Lung microvascular endothelial cell (primary cell): ENCODE measurements around the gene INSRR. TPM values are rescaled to one million over a fixed set of nuclear protein-coding genes. Genes with fewer than 3 reads are reported as not detected.

Experiments used
- DNase-seq, 2 donors: peaks; one replicate each; pipeline versions ENCODE4 v3.0.0 to v3.0.0-alpha.2; 2010; ENCODE audit warnings: low read depth in 2 of 2
- total RNA-seq: library from RNA; depleted of rRNA; stranded (reverse); fragments of >200 nt; gene quantifications from 2 replicates; pipeline ENCODE4 v1.2.1, GENCODE V29; 2014

The INSRR gene
- total RNA-seq, 1 donor from 2014 or later = not detected

DNA sequence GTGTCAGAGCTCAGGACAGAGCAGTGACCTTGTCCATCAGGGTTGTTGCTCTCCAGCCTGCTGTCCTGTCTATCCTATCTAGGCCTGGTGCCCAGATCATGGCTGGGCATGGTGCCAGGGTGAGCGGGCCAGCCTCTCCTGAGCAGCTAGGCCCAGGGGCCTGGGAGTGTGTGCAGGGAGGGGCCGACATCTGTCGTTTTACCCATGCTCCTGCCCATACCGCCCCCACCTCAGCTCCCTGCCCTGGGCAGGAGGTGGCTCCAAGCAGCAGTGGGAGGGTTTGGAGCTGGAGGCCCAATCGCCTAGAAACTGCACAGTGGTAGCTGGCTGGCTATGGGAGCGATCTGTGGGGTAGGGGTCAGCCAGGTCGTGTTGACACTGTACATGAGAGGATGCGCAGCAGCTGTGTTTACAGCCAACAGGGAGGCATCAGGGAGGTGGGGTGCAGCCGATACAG lies 6.5 kb downstream of the INSRR start:
- peak; percentile 17 to 76 for DNase-seq

DNA sequence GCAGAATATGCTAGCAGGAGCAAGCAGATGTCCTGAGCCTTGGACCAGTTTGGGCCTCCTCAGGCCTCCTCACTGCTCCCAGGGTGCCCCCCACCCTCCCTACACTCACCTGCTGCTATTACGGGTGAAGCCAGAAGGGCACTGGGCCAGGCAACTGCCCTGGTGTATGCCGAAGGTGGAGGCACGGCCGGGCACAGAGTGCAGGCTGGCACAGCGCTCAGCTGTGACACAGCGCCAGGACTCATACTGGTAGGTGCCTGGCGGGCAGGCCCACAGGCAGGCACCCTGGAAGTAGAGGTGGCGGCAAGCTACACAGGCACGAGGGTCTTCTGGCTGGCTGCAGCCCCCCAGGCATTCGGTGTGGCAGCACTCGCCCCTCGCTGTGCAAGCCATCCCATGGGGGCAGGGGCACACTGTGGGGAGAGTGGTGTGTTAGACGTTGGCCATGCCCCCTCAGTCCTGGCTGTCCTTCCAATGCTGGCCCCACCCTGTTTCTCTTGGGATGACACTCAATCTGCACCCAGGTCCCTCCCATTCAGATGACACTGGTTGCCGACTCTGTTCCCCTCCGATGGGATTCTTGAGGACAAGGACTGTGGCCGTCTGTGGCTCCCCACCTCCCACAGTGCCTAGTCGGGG lies 7.0 kb downstream of the INSRR start:
- no peak for DNase-seq

DNA sequence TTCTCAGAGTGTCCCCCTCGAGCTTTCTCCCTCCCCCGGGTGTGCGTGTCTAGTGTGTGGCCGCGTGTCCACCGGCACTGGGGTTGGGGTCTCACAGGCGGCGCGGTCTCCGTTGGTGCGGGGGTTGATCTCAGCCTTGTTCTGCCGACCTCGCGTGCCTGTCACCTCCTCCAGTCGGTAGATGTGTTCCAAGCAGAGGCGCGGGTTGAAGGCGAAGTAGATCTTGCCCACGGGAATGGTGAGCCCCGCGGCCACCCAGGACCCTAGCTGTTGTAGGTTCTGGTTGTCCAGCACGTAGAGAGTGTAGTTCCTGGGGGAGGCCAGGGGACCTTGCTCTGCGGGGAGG lies 9.8 kb downstream of the INSRR start:
- DNase-seq = no peak

DNA sequence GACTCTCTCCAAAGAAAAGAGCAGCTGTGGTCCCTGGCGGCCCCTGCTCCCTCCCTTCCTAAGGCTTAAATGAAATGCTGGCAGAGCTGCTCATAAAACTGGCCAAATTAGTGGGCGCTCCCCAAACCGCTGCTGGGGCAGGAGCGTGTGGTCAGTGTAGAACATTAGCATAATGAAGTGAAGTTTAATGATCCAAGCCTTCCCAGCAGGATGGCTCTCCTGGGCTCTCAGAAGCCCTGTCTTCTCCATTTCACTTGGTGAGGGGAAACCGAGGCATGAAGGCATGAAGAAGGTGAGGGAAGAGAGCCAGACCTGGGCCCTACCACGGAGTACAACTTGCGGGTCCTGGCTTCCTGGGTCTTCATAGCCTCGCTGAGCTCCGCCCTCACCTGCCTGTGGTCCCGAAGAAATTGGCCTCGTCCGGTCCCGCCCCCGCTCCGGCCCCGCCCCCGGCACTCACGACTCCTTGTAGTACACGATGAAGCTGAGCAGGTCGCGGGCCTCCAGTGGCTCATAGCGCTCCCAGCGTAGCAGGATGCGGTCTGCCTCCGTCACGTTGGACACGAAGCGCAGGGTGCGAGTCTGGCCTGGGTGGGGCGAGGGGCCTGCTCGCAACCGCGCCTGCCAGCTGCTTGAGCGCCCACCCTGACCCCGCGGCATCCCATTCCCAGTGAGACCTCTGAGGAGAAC lies 10.3 kb downstream of the INSRR start:
- DNase-seq = no peak

DNA sequence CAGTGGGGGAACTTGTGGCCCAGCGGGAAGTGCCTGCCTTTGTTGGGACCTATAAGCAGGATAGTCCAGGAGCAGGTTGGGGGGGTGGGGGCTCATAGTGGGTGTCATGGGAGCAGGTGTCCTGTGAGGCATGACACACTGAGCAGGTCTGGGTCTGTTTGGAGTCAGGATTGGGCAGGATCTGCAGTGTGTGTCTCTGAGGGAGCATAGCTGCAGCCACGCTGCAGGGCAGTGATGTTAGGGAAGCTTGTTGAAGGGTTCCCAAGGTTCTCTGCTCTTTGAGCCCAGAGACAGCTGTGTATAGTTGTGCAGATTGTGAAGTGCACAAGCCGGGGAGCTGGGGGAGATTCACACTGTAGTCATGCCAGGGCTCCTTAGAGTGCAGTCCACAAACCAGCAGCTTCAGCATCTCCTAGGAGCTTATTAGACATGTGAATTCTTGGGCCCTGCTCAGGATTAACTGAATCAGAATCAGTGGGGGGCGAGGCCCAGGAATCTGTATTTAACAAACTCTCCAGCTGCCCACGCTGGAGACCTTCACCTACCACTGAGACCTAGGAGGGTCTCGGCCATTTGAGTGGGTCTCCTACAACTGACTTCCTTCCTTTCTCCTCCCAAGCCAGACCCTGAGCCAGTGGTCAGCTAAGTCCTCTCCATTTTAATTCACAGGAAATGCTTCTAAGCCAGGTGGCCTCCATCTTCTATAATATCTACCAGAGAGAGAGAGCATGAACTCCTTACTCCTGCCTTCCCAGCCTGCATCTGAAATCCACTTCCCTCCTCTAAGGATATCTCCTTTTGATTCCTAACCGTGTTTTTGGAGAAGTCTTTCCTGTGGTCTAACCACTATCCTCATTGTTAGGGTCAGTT lies 11.1 kb downstream of the INSRR start:
- no peak for DNase-seq

DNA sequence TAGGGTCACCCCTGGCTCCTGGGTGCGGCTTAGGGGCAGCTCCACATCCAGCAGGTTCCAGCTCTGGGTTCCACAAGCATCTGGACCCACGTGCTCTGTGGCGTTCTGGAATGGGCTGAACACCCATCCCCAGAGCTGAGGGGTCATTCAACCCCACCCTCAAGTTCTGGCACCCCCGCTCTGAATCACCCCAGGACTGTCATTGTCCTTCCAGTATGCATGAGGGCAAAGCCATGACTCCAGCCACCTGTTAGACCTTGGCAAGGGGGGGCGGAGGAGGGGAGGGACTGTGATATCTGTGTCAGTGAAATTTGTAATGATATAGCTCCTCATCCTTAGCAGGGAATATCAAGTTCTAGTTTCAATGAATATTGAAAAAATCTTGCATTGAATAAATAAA lies 12.3 kb downstream of the INSRR start:
- DNase-seq = no peak

DNA sequence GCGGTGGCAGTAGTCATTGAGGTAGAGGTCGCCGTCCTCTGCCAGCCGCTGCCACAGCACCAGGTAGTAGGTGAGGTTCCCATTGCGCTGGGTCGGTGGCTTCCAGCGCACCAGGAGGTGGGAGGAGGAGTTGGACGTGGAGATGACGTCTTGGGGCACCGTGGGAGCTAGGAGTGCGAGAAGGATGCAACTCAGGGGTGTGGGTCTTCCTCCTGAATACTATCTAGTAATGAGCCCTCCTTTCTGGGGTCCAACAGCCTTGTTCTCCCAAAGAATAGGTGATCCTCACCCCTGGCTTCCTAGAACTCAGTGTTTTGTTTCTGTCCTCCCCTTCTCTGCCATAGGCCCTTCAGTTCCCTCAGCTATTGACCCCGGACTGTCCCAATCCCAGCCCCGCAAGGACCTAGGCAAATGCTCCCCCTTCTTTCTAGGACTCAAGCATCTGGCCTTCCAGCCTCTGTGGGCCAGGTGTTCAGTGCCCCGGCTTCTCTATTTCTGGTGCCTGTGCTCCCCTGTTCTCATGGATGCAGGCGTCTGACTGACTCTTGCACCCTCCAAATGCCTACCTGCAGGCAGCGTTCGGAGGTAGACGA lies 12.9 kb downstream of the INSRR start:
- no peak for DNase-seq

DNA sequence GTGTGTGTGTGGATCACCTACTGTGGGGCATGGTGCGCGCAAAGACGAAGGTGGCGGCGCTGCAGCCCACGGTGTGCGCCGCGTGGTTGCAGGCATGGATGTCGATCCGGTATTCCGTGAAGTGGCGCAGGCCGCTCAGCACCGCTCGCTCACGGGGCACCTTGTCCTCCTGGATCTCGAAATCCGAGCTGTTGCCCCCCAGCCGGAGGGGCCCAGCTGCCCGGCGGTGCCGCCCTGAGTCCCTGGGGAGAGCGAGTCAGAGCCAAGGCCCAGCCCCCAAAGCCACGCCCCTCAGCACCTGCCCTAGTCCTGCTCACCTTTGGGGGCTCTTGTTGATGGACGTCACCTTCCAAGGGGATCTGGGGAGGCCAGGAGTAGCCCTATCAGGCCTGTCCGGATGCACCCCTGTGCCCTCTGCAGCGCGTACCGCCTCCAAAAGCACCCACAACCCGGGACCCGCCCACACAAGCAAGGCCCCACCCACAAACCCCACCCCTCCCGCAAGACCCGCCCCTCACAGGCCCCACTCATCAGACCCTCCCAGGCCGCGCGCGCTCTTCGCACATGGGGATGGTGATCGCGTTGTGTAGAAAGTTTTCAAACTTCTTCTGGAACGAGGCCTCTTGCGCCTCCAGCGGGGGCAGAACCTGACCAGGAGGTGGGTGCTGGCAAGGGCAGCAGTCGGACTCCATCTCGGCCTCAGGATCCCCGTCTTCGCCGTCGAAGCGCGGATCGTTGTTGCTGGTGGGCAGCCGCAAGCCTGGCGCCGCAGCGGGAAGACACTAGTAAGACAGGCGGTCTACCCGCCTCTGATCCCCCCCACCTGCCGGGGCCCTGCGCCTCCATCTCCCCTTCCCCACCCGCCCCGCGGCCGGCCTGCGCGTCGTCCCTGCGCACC lies 13.6 kb downstream of the INSRR start:
- DNase-seq = no peak

DNA sequence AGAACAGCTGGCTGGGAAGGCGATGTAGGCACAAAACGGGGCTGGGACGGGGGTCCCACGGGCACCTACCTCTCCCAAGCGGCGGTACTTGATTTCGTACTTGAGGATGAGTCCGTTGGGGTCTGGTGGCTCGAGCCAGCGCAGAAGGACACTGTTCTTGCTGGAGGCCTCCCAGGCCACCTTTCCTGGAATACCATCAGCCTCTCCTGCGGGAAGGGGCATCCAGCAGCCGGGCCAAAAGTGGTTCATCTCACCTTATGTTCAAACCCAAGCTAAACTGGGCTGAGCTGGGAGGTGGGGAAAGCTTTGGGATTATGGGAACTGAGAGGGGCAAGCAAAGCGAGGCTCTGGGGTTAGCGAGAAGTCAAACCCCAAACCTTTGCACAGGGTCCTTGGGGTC lies 14.3 kb downstream of the INSRR start:
- DNase-seq = no peak

DNA sequence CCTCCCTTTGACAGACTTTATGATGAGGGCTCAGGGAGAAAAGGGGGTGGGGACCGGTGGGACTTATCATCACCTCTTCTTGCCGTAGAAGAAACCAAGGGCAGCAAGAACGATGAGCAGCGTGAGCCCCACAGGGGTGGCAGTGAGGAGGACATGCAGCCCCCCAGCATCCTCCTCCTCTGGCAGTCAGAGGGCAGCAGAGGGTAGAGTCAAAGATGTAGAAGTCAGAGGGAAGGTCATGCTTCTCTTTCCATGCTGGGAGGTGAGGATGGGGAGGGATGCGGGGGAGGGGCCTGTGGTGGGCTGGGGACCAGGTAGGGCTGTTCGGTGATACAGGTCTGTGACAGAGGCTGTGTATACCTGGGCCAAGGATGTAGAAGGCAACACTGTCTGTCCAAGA lies 14.8 kb downstream of the INSRR start:
- no peak for DNase-seq

DNA sequence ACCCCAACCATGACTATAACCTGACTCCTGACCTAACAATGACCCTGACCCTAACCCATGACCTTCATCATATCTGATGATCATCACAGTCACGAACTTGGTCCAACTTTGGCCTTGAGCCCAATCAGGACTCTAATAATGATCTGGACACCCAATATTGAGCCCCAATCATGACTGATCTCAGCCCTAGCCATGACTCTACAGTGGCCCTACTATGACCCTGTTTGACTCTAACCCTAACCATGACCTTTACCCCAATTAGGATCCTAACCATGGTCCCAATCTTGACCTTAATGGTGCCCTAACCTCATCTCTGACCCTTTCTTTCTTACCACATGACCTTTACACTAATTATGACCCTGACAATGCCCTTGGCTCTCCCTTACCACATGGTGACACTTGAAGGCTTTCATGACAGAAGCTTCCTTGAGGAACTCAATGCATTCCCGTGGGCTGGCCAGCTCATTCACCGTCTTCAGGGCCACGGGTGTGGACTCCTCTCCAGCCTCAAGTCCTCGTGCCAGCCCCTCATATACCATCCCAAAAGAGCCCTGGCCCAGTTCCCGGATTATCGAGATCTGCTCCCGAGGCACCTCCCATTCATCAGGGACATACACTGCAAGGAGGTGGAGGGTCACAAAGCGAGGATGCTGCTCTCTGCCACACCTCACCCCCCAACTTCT lies 16.2 kb downstream of the INSRR start:
- no peak for DNase-seq

DNA sequence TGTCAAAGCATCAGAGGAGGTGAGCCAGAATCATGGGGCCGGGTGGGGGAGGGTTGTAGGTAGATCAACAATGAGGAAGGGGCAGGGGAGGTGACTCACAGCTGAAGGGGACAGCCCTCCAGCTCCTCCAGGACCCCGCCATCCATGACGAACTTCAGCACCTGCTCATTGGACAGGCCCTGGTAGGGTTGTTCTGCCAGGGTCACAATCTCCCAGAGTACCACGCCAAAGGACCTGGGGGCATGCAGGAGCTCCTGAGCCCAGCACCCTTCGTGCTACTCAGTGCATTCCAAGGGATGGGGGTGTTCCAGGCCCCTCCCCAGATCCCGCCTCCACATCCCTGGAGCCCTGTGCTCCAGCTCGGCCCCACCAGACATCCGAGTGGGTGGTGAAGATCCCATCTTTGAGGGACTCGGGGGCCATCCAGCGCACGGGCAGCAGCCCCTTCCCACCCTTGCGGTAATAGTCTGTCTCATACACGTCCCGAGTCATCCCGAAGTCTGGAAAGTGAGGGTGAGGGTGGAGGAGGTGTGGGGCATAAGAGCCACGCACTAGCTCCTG lies 17.5 kb downstream of the INSRR start:
- DNase-seq = no peak

DNA sequence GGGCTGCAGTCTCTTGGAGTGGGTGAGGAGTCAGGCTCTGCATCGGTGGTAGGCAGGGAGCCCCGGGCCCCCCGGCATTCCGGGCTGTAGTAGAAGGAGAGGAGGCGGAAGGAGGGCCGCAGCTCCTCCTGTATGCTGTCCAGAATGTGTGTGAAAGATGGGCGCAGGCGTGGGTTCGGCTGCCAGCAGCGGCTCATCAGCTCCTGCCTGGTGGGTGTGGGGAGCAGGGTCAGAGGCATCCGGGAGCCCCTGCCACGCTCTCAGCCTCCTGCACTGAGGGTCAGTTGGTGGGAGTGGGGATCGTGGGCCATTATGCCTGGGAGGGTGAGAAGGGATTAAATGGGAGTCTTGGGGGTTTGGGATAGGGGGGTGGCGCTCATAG lies 18.0 kb downstream of the INSRR start:
- no peak for DNase-seq

DNA sequence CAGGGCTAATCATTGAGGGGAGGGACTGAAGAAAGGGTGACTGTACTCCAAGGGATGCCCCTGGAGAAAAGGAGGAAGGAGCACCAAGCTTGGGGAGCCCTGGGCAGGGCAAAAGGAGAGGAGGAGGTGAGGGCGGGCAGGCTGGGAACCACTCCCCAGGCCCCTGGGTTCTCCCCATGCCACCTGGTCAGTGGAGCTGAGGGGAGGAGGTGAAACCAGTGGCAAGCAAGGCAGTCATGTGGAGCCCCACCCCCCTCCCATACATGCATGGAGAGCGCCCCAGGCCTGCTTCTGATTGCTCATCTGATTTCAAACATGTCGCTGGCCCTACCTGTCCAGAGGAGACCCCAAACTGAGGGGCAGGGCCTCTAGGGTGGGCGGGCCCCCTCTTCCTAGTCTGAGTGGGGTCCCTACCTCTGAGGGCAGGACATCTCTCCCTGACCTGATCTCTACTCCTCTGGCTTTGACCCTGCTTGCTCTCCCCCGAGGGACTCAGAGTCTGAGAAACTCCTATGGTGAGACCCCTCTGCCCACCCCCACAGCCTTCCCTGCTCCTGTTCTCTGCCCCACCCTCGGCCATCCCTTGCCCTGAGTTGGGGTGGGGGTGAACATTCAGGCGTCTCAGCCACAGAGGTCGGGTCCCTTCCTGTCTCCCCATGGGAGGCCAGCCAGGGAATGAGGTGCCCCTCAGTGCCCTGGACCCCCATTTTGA lies 18.6 kb downstream of the INSRR start:
- DNase-seq = no peak

DNA sequence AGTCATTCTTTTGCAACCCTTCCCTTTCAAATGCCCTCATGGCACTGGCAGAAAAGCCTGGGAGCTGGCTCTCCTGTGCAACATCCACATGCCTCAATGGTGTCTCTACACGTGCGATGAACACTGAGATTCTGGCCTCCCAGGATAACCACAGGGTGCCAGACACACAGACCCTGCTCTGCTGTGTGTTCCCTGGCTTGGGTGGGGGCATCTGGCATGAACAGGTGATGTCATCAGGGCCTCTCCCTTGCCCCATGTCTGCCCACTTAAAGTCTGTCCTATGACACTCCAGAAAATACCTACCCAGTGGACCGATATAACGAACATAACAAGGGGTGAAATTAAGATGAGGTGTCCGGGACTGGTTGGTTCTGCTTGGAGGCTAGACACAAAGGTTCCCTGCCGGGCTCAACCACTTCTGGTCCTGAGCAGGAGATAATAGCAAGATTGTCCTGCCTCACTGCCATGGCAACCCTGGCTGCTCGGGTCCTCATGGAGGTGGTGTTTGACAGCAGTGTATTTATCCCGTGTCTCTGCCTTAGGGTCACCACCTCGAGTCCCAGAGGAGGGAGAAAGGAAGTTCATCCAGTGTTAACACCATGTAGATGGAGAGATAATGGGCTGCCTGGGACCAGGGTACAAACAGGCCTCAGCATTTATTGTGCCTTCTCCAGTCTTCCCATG lies 19.3 kb downstream of the INSRR start:
- DNase-seq = no peak

DNA sequence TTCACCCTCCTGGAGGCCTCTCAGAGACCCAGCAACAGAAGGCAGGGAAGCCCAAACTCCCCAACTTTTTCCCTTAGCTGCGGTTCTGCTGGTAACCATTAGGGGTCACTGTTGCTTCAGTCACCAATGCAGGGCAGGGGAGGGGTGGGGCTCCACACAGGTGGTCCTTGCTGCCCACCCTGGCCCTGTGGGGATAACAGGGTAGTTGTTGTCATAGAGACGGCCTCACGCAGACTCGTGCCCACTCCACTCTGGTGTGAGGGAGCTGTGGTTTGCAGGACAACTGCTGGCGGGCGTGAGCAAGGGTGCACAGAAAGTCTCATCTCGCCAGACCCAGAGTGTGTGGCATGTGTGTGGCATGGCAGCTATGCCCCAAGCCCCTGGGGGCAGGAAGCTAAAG lies 19.9 kb downstream of the INSRR start:
- DNase-seq = peak in 1 of 2 donors; percentile 44

DNA sequence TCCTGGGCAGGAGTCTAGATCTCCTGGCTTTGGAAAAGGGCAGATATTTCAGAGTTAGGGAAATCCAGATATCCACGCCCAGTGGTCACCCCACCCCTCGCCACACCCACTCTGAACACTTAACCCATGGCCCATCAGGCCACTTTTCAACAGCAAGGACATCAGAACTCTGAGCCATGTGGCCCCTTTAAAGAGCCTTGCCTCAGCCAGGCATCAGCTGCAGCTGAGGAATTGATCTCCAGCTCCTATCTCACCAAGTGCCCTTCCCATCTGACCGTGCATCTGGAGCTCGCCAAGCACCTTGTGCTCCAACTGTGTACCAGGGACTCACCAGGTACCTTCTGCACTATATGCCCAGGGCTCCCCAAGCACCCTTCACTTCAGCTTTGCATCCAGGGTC lies 22.0 kb downstream of the INSRR start:
- no peak for DNase-seq

DNA sequence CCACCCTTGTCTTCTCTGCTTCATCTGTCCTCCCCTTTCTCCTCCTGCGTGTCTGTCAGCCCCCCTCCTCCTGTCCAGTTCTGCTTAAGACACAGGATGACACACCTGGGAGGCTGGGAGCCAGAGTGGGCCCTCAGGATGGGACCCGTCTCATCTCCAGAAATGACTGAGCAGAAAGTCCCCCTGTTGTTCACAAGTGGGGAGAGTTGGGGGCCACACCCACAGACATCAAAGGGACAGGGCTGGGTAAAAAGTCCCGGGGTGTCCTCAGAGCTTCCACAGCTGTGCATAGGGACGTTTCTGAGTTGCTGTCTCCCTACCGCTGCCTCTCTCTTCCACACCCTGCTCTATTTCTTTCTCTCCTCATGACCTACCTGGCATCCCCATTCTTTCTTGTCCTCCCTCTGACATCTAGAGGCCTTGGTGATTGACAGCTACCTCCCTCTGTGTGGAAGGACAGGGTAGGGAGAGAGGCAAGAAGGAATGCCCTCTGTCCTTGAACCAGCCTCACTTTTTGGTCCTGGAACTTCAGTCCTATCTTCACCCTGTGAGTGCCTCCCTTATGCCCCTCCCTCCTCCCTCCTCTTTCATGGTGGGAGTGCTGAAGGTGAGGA lies 22.8 kb downstream of the INSRR start:
- DNase-seq = no peak

DNA sequence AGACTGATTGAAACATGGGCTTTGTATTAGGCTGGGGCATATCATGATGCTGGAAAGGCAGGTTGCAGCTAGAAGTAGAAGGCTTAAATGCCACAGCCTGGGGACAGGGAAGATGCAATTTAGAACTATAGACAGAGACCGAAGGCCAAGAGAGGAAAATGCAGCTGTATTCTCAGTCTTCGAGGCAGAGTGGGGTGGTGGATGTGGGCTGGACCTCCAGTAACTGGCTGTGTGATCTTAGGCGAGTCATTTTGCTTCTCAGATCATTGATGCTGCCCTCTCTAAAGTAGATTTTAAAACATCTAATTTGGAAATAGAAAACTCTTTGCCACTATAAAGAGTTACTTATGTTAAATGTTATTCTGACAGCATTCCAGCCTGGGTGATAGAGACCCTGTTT lies 24.6 kb downstream of the INSRR start:
- DNase-seq = no peak
